PC-9 (cell line): Measurements from ENCODE around the gene NOS1AP.

Experiments used
- EZH2 ChIP-seq: fragments of 200-600 bp; sonication (generic); IDR thresholded peaks from 2 replicates; pipeline ENCODE4 v1.8.0; 2017; ENCODE audit warnings: antibody characterized with exemption, low read depth
- TF ChIP-seq, protein P1 (sequence below): fragments of 200-600 bp; sonication (generic); conservative IDR thresholded peaks from 2 replicates; pipeline ENCODE4 v1.6.1; 2017; ENCODE audit warnings: mixed run types, antibody characterized with exemption, mild to moderate bottlenecking, moderate library complexity

- TF ChIP-seq EZH2, result no peak
- TF ChIP-seq, protein P1, sequence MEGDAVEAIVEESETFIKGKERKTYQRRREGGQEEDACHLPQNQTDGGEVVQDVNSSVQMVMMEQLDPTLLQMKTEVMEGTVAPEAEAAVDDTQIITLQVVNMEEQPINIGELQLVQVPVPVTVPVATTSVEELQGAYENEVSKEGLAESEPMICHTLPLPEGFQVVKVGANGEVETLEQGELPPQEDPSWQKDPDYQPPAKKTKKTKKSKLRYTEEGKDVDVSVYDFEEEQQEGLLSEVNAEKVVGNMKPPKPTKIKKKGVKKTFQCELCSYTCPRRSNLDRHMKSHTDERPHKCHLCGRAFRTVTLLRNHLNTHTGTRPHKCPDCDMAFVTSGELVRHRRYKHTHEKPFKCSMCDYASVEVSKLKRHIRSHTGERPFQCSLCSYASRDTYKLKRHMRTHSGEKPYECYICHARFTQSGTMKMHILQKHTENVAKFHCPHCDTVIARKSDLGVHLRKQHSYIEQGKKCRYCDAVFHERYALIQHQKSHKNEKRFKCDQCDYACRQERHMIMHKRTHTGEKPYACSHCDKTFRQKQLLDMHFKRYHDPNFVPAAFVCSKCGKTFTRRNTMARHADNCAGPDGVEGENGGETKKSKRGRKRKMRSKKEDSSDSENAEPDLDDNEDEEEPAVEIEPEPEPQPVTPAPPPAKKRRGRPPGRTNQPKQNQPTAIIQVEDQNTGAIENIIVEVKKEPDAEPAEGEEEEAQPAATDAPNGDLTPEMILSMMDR, result no peak
These were observed 65.2 kb downstream of the NOS1AP start for GRCh38 chr1:162134646-162135045.
